Ovary (tissue), 3 donors: ENCODE measurements around the gene RAB10.

Source experiments
- EP300 ChIP-seq: sonication (generic); formaldehyde crosslinking; IDR thresholded peaks from one replicate; pipeline ENCODE4 v1.6.1; 2017; ENCODE audit warnings: antibody characterized with exemption
- POLR2A ChIP-seq: fragments of 450-650 bp; IDR thresholded peaks from one replicate; pipeline ENCODE4 v1.6.1; 2017; ENCODE audit warnings: antibody characterized with exemption, mild to moderate bottlenecking, moderate library complexity
- TF ChIP-seq, protein P1 (sequence below), 3 donors: fragments of 450-650 bp in 2 of 3; fragments of 200-600 bp in 1 of 3; IDR thresholded peaks; one replicate each; pipeline versions ENCODE4 v1.5.1 to v1.8.0; 2016 to 2022; ENCODE audit warnings: antibody characterized with exemption in 3 of 3, mild to moderate bottlenecking in 1 of 3
- donor health status: DM: no; HTN: no; CAD: no.

- TF ChIP-seq, protein P1, sequence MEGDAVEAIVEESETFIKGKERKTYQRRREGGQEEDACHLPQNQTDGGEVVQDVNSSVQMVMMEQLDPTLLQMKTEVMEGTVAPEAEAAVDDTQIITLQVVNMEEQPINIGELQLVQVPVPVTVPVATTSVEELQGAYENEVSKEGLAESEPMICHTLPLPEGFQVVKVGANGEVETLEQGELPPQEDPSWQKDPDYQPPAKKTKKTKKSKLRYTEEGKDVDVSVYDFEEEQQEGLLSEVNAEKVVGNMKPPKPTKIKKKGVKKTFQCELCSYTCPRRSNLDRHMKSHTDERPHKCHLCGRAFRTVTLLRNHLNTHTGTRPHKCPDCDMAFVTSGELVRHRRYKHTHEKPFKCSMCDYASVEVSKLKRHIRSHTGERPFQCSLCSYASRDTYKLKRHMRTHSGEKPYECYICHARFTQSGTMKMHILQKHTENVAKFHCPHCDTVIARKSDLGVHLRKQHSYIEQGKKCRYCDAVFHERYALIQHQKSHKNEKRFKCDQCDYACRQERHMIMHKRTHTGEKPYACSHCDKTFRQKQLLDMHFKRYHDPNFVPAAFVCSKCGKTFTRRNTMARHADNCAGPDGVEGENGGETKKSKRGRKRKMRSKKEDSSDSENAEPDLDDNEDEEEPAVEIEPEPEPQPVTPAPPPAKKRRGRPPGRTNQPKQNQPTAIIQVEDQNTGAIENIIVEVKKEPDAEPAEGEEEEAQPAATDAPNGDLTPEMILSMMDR (IDR thresholded peaks at IDR 0.05) = peak; percentile 52 to 71 (median 69)
- TF ChIP-seq EP300 (no peak), POLR2A (no peak)
Measured at GRCh38 chr2:26144953-26145680, 111.2 kb downstream of the RAB10 start.
